Cortex of kidney (tissue), 1 donor: ENCODE results near the gene MACO1.
"Not testable (repeated sequence)": the region's sequence is repeated elsewhere in the genome, so short reads cannot be mapped to it uniquely, and the experiment has no call there.

Experiments
- DNase-seq: peaks from one replicate; lab custom pipeline; 2025; lab: John Stamatoyannopoulos, UW

Gene MACO1

DNA sequence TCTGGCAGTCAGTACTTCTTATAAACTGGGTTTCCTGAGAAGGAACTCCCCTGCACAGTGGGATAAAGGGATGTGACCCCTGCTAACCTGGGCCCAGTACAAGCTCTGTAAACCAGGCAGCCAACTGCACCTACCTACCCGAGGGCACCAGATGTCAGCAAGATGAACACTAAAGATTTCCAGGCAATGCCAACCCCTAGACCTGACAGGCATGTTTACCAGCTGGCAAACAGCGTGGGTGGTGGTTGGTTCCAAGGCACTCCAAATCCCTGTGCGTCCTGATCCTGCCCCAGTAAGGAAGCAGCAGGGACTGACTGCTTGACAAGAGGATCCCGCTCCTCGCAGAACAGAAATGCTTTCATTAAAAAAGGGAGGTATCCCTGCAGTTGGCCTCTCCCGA, 7.5 kb upstream of the MACO1 start:
- not testable (repeated sequence) for DNase-seq

DNA sequence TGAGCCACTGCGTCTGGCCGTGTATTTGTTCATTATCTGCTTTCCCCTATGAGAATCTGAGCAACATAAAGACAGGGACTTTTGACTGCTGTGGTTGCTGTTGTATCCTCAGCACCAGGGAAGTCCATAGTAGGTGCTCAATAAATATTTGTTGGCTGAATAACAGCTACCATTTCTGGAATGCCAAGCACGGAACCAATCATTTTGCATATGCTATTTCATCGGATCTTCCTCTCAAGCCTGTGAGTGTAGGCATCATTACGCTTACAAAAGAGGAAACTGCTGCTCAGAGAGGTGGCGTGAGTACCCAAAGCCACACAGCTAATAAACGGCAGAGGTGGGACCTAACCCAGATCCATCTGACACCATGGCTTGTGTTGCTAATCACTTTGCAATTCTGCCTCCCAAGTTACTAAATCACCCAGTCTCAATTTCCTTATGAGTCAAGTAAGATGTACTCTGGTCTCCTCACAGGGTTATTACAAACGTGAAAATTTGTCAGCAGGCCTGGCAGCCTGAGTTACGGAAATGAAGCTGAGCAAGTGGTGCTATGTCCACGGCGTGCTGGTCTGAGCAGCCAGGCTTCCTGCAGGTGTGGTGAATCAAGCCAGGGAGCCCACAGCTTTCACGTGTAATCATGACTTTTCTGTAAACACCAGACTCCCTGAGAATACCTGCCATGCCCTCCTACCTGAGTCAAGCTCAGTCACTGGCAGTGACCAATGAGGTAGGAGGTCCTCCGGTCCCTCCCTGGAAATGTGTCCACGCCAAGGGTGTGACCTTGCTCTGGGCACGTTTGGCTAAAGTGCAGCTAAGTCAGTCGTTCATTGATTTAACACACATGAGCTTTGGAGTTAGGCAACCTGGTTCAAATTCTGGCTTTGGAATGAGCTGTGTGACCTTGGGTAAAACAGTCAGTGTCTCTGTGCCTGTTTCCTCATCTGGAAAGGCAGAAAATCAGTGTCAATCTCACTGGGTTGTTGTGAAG, 5.3 kb upstream of the MACO1 start:
- no peak for DNase-seq

DNA sequence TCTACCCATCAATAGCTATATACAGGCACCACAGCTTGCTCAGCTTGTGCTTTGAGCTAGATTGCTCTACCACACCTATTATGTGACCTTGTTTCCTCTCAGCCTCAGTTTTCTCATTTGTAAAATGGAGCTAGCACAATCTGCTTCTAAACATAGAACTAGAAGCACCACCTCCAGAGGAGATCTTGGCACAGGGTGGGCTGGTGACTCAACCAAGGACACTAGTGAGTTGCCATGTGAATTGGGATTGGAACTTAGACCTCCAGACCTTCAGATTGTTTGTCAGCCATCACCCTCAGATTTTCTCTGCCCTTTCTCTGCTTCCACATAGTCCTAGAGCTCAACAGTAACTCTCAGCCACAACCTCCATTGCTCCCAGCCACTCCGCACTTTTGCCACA, 3.0 kb upstream of the MACO1 start:
- DNase-seq: no peak

DNA sequence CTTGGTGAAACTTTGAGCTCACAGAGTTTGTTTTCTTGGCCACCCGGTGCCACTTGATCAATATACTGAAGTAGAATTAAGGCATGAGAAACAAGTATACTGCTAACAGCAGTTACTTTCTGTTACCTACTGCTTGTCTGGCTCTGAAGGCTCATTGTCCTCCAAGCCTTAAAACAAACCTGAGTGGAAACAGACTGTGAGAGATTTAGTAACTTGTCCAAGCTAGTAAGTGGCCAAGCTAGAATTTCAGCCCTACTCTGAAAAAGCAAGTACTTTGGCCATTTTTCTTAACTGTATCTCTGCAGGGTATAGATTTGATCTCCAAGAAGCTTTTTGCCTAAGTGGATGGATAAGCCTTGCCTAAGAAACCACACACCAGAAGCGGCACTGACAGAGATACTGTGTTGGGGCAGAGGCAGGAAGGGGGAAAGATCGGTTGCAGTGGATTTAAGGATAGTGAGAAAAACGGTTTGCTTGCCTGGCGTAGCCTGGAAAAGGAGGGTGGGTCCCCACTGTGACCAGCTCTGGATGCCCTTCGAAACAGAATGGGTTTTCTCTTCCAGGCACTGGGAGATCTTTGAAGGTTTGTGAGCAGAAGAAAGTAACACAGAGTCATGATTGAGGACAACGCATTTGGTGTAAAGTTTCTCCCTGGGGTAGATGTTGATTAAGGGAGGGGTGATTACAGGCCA, 2.1 kb upstream of the MACO1 start:
- DNase-seq: no peak

DNA sequence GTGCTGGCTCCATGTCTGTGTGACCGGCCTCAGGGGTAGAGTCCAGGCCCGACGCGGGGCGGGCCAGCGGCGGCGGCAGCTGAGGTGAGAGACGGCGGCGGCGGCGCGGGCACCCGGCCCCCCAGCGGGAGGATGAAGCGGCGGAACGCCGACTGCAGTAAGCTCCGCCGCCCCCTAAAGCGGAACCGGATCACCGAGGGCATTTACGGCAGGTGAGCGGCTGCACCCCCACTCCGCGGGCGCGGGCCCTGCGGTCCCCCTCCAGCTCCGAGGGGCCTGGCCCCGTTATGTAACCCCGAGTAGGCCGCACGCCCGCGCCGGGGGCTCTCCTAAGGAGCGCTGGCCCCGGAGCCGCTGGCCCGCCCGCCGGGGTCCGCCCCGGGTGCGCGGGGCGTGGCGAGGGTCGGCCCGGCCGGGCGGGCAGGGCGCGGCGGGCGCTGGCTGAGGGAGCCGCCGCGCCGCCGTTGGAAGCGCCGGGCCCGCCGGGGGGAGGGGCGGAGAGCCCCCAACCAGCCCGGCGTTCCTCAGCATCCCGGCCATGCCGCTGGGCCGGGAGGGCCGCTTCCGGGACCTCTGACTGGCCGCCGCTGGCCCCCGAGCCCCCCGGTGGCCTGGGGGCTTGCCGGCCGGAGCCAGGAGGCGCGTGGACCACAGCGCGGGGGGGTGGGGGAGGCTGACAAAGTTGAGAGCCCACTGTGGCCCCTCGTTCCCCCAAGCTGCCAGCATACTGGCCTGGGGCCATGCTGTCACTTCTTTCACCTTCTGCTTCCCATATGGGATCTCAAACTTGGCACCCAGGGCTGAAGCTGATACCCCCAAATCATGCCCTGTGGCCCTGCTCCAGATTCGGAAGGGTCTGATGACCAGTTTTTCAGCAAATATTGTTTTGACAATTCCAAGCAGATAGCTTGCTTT, 527 bp downstream of the MACO1 start:
- DNase-seq: no peak

DNA sequence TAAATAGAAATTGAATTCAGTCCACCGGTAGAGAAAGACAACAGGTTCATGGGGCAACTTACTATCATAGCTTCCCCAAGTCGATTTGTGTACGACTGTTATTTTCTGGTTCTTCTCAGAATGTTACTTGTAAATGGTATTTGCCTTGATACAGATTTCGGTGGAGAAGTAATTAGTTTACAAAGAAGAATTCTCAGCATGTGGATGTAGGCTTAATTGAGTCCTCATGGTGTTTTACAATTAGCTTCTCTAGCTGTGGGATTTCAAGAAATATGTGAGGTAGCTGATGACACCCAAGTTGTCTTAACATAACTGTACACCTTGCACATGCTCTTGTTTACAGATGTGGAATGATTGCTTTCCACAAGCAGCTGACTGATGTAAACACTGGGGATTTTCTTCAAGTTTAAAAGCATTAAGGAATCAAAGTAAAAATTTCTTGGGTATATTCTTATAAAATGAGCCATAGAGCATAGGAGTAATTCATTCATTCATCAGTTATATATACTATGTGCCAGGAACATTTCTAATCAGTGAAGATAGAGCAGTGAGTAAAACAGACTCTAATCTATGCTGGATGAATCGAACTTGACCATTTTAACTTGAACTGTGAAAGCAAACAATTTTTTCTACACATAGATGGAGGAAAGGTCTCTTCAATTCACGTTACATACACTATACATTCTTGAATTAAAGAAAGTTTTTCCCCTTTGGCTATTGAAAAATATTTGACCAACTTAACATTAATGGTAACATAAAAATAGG, 1.4 kb downstream of the MACO1 start:
- no peak for DNase-seq

DNA sequence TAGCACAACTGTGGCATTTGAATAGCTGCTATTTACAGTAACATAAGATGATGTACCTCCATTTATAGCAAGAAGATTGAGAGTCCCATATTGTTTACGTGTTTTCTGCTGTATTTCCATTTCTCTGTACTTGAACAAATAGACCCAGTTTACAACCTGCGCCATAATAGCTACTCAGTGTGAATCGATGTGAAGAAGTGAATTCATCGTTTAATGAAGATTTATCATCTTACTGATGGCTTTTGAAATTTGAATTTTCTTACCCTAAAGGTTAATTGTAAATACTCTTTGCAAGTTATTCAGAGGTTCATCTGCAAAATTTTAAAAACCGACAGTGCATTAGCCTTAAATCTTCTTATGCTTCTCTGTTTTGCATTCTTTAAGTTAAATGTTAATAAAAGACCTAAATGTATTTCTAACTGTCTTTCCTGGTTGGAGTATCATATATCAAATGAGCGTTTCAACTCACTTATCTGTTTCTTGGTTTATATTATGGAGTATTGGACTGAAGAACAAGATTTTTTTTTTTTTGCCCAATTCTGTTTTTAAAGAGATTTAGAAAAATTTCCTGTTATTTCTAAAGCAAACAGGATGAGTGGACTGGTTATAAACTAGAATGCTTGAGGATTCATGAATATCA, 2.2 kb downstream of the MACO1 start:
- DNase-seq: no peak

DNA sequence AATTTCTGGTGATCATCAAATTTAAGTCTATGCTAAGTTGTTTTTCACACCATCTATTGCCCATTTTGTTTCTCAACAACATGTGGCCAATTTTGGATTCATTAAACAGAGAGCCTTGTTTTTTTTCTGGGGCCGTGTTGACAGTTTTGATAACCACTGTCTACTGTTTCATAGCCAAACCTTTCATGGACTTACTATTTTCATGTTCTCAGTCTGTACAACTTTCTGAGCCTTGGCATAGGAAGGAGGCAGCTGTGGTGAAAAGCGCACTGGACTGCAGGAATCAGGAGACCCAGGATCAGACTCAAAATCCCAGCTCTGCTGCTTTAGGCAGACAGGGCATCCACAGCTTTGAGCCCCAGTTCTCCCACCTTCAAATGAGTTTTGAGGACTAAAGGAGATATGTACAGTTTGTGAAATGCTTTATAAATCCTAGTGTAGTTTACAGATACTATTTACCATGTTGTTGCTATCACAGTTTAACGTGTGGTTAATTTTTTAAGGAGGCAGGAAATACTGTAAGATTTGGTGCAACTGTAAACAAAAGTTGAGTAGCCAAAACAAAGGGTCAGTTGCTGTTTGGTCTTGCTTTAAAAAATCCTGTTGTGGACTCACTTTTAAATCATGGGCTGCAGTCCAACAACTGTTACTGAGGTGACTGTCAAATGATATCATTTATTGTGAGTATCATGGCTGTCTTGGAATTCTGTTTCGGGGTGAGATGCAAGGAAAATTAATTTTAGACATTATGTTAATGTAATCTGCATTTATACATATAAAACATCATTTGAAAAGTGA, 2.9 kb downstream of the MACO1 start:
- DNase-seq: no peak

DNA sequence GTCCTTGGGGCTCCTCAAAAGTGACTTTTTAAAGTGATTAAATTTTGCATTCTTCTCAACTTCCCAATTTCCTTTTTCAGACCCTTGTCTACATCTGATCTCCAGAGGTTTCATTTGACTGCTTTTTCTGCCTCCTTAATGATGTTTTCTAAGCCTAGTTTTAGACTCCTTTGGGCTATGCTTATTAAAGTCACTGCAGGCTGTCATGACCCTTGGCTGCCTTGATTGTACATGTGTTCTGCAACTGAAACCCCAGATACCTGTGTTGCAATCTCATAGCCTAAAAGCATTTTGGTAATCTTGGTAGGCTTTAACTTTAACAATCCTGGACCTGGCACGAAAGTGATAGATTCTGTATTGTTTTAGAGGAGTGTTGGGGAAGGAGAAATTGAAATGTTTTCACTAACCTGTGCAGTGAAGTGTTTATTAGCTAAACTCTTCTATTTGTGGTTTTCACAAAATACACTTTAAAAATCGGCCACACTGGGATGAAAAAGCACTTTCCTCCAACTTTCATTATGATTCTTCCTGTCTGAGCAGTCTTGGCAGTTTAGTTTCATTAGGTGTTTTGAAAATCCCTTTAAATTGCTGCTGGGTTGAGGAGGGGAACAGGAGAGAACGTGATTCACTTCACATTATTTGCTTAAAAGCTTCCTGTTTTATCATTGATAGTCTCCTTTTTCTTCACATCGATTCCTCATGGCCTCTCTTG, 4.9 kb downstream of the MACO1 start:
- no peak for DNase-seq

DNA sequence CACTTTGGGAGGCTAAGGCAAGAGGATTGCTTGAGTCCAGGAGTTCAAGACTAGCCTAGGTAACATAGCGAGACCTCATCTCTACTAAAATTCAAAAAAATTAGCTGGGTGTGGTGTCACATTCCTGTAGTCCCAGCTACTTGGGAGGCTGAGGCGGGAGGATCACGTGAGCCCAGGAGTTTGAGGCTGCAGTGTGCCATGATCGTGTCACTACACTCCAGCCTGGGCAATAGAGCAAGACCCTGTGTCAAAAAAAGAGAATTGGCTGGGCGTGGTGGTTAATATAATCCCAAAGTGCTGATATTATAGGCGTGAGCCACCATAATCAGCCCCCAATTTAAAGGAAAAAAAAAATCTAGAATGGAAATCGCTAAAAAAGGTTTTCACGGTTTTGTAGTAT, 7.0 kb downstream of the MACO1 start:
- DNase-seq: no peak

DNA sequence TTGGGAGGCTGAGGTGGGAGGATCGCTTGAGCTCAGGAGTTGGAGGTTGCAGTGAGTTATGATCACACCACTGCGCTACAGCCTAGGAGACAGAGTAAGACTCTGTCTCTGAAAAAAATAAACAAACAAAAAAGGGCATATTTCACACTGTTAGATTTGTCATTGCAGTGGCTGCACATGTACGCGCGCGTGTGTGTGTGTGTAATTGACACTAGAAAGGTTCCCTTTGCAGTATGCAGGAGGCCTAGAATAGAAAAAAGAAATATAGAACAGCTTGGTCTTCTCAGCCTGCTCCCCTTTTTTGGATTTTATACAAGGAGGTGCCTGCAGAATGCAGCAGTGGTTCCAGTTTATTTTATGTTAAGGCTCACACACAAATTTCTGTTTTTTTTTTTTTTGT, 8.6 kb downstream of the MACO1 start:
- DNase-seq: no peak

DNA sequence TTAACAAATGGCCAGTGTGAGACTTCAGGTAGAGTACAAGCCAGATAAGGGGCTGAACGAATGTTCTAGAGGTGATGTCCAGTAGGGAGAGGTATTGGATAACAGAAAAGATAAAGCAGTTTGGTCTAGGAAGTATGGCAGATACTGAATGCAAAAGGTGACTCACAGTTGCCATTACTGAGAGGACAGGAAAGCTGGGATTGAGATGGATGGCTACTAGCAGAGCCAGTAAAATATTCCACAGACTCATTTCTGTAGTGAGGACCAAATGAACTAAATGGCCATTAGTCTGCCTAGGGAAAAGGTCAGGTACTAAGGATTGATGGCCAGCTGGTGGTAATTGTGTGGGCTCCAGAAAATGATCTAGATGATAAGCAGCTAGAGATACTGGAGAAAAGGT, 11.5 kb downstream of the MACO1 start:
- DNase-seq: no peak

DNA sequence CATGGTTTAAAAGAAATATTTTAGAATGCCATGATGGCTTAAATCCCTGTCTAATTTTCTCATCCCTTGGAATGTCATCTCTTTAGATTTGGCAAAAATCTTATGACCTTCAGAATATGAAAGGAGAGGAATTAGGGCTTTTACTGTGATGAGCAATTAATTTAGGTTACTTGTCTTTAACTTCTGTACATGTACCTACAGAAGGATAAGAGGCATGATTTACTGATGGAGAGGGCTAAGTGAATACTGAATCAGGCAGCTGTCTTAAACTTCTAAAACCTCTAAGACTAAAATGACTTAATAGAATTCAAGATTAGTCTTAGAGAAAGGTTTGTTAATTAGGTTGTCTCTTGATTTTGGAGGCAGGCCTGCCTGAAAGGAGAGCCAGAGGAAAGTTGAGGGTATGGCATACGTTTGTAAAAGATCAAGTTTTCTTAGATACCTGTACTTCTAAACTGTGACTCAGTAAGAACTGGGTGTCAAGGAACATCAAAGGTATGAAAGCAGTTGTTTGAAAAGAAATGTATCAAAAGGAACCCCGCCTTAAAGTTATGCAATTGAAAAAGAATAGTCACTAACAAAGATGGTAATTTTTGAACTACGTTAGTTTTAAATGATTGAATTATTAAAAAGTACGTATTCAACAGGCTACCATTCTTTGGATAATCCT, 12.5 kb downstream of the MACO1 start:
- no peak for DNase-seq

DNA sequence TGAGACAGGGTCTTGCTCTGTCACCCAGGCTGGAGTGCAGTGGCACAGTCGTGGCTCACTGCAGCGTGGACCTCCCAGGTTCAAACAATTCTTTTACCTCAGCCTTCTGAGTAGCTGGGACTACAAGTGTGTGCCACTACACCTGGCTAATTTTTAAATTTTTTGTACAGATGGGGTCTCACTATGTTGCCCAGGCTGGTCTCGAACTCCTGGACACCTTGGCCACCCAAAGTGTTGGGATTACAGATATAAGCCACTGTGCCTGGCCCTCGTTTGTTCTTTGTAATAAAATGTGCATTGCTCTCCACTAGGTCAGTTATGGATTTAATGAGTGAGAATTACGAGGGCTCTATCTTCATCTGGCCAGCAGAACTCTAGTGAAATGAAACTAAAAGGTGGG, 13.9 kb downstream of the MACO1 start:
- DNase-seq: not testable (repeated sequence)

DNA sequence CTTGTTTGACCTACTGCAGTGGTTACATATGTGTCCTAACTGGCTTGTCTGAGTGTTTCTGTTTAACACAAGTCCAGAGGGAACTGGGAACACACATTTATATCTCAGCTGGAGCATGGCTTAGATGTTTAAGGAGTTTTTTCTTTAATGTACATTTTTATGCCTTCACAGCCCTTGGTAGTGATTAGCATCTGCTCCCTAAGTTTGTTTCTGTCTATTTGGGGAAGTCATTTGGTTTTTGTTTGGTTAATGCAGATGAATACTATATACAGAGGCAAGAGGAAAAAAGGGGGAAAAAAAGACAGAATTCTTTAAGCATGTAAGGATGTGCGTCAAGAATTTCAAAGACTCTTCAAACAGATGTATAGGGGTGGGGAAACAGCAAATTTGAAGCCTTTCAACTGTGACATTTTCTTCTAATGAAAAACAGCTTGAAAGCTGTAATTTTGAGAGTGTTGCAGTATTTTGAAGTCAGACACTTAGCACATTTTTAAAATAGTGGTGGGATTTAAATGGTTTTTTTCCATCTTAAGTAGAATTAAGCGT, 15.4 kb downstream of the MACO1 start:
- no peak for DNase-seq

DNA sequence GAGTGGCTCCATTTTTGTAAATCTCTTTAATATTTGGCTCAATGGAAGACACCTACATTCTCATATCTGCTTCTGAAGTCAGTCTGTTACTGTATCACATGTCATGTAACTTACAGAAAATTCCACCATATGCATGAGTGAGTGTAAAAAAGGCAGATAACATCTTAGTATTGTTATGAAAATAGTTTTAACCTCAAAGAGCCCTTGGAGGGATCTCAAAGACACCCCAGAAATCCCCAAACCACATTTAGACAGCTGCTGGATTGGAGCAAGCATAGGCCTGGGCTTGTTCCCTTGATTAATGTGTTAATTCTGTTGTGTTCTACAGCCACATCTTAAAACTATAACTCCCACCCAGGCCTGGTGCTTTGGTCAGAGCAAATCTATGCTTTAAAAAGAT, 16.9 kb downstream of the MACO1 start:
- no peak for DNase-seq

DNA sequence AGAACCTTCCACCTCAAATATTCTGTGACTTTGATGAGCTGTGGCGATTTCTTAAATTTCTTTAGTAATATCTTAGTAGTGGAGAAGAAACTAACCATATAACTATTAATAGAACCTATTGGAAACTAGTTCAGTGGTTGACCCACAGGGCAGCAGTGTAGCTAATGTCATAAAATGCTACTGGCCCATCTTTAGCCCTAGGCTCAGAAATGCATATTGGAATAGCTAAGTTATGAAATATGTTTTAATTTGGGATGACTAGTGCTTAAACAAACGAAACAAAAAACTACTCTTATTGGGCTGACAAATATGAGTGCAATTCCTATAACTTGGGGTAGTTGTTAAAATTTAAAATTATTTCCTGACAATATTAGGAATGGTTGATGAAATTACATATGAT, 20.2 kb downstream of the MACO1 start:
- no peak for DNase-seq

DNA sequence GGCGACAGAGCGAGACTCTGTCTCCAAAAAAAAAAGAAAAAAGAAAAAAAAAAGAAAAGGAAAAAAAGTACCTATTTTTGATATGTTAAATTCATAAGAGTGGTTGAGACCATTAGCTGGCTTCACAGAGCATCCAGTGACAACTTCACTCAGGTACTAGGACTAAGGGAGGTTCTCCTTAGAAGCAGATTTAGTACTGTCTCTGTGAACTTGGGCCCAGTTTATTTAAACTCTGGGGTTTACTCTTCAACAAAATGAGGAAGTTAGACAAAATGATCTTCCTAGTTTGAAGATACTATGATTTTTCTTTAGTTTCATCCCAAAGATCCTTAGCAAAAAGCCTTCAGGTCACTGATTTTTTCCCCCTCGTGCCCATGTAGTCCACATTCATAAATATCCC, 21.2 kb downstream of the MACO1 start:
- DNase-seq: no peak

DNA sequence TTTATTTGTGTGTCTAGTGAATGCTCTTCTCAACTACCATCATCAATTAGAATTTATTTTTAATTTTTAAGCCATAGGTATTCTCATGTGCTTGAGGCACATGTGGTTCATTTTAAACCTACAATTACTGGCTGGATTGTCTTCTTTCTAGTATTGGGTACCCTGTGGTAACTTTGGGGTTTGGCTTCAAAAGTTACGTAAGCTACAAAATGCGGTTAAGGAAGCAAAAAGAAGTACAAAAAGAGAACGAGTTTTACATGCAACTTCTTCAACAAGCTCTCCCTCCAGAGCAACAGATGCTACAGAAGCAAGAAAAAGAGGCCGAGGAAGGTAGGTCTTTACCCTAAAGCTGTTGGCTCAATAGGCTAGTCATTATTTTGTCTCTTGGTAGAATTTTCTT, 25.8 kb downstream of the MACO1 start:
- DNase-seq: no peak
